Measurements from ENCODE around the gene GCLC.

GRCh38 chr6:53510746-53511145, 34.2 kb downstream of the GCLC start:
- TF ChIP-seq CTCF (IDR thresholded peaks at IDR 0.05) (no peak), POLR2A (IDR thresholded peaks at IDR 0.05) (no peak)

Measured in adrenal gland (tissue), 5 donors.